ENCODE measurements around the gene FAM234A.

FAM234A gene

DNA sequence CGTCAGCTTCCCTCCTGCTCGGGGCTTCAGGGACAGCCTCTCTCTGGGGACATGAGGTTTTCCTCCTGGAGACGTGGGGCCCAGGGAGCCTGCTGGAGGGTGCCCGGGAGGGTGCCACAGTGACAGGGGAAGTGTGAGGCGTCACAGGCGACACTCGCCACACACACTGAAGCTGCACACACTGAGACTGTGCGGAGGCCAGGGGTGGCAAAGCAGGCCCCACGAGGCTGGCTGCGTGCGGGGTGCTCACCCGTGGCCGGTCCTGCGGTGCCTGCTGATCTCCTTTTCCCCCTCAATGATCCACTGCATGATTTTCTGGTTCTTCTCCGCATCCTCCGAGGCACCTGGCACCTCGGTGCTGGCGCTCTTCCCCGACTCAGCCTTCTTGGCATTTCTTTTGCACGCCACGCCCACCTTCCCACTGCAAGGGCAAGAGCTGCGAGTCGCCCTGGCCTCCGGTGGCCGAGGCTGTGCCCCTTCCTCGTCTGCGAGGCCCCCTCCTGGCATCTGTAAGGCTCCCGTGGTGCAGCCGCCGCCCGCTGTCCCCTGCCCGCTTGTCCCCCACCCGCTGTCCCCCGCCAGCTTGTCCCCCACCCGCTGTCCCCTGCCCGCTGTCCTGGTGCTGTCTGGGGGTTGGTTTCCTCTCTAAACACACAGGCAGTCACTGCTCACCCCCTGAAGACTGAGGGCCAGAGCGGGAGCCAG, 62.3 kb downstream of the FAM234A start:
- no peaks in the 10 kb centered on the region for H3K9me3 ChIP-seq (ENCODE audit: severe bottlenecking)
- H3K4me3 ChIP-seq (ENCODE audit: severe bottlenecking): no peak overlapping the region
- ATAC-seq (ENCODE audit: low read depth) (no peak), DNase-seq (ENCODE audit: low spot score) (peak; percentile 62)
- no peaks in the 10 kb centered on the region for H3K4me1 ChIP-seq (ENCODE audit: insufficient read depth, poor library complexity, severe bottlenecking)
- TF ChIP-seq, protein P1, sequence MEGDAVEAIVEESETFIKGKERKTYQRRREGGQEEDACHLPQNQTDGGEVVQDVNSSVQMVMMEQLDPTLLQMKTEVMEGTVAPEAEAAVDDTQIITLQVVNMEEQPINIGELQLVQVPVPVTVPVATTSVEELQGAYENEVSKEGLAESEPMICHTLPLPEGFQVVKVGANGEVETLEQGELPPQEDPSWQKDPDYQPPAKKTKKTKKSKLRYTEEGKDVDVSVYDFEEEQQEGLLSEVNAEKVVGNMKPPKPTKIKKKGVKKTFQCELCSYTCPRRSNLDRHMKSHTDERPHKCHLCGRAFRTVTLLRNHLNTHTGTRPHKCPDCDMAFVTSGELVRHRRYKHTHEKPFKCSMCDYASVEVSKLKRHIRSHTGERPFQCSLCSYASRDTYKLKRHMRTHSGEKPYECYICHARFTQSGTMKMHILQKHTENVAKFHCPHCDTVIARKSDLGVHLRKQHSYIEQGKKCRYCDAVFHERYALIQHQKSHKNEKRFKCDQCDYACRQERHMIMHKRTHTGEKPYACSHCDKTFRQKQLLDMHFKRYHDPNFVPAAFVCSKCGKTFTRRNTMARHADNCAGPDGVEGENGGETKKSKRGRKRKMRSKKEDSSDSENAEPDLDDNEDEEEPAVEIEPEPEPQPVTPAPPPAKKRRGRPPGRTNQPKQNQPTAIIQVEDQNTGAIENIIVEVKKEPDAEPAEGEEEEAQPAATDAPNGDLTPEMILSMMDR (IDR thresholded peaks at IDR 0.05; ENCODE audit: poor library complexity, severe bottlenecking): no peak
- H3K27me3 ChIP-seq (ENCODE audit: insufficient read depth, poor library complexity, severe bottlenecking): no peaks in the 10 kb centered on the region
- peaks cover 22% of the 10 kb centered on the region for H3K36me3 ChIP-seq (ENCODE audit: low read depth)
- H3K27ac ChIP-seq (ENCODE audit: poor library complexity, severe bottlenecking): no peak overlapping the region

DNA sequence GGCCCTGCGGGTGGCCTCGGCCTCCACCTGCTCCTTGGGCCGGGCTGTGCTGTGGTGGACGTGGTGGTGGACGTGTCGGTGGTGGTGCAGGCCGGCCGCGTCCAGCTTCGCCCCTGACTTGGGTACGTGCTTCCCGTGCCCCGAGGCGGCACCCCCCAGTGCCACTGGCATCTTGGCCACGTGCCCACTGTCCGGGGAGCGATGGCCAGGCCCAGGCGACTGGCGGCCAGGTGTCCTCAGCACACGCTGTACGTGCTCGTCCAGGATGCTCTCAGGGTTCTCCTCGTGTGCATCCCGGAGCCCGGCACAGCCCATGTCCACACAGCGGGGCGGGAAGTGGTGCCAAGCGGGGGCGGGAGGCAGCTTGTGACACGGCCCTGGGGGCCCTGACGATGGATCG, 63.2 kb downstream of the FAM234A start:
- no peak overlapping the region for H3K27ac ChIP-seq (ENCODE audit: poor library complexity, severe bottlenecking)
- no peaks in the 10 kb centered on the region for H3K4me1 ChIP-seq (ENCODE audit: insufficient read depth, poor library complexity, severe bottlenecking)
- ATAC-seq (ENCODE audit: low read depth) (no peak), DNase-seq (ENCODE audit: low spot score) (peak; percentile 62)
- TF ChIP-seq, protein P1 (IDR thresholded peaks at IDR 0.05; ENCODE audit: poor library complexity, severe bottlenecking): no peak
- H3K9me3 ChIP-seq (ENCODE audit: severe bottlenecking): no peaks in the 10 kb centered on the region
- peaks cover 22% of the 10 kb centered on the region for H3K36me3 ChIP-seq (ENCODE audit: low read depth)
- H3K4me3 ChIP-seq (ENCODE audit: severe bottlenecking): no peak overlapping the region
- H3K27me3 ChIP-seq (ENCODE audit: insufficient read depth, poor library complexity, severe bottlenecking): no peaks in the 10 kb centered on the region

DNA sequence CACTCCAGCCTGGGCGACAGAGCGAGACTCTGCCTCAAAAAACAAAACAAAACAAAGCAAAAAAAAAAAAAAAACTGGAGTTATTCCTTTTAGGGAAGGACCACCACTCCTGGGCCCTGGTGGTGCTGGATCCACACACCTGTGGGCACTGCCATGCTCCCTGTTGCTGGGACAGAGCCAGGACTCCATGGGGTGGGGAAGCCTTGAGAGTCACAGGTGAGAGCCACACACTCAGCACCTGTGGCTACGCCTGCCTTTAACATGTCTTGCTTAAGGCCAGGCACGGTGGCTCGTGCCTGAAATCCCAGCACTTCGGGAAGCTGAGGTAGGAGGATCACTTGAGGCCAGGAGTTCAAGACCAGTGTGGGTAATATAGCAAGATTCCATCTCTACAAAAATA, 66.6 kb downstream of the FAM234A start:
- Histone ChIP-seq H3K4me1 (ENCODE audit: insufficient read depth, poor library complexity, severe bottlenecking) (no peaks in the 10 kb centered on the region), H3K9me3 (ENCODE audit: severe bottlenecking) (no peaks in the 10 kb centered on the region), H3K36me3 (ENCODE audit: low read depth) (peaks cover 35% of the 10 kb centered on the region), H3K4me3 (ENCODE audit: severe bottlenecking) (no peak overlapping the region), H3K27me3 (ENCODE audit: insufficient read depth, poor library complexity, severe bottlenecking) (no peaks in the 10 kb centered on the region), H3K27ac (ENCODE audit: poor library complexity, severe bottlenecking) (no peak overlapping the region)
- TF ChIP-seq, protein P1 (IDR thresholded peaks at IDR 0.05; ENCODE audit: poor library complexity, severe bottlenecking): no peak
- no peak for DNase-seq (ENCODE audit: low spot score)
- no peak for ATAC-seq (ENCODE audit: low read depth)

DNA sequence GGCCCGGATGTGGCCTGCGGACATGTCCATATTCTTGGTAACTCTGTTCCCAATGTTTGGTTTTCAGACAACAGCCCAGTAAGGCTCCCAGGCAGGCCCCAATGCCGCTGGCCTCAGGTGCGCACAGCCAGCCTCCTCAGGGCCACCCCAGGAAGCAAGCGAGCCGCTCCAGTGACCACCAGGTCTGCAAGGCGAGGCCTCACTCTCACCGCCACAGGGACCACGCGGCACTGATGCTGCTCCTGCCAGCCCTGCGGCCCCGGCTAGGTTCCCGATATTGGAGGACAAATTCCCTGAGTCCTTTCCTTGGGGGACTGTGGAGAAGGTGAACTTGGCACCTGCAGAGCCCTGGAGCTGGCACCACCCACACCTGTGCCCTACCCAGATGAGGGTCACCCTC, 67.3 kb downstream of the FAM234A start:
- Histone ChIP-seq H3K27me3 (ENCODE audit: insufficient read depth, poor library complexity, severe bottlenecking) (no peaks in the 10 kb centered on the region), H3K36me3 (ENCODE audit: low read depth) (peaks cover 37% of the 10 kb centered on the region), H3K4me3 (ENCODE audit: severe bottlenecking) (no peak overlapping the region), H3K27ac (ENCODE audit: poor library complexity, severe bottlenecking) (no peak overlapping the region), H3K4me1 (ENCODE audit: insufficient read depth, poor library complexity, severe bottlenecking) (no peaks in the 10 kb centered on the region), H3K9me3 (ENCODE audit: severe bottlenecking) (no peaks in the 10 kb centered on the region)
- TF ChIP-seq, protein P1 (IDR thresholded peaks at IDR 0.05; ENCODE audit: poor library complexity, severe bottlenecking): no peak
- no peak for ATAC-seq (ENCODE audit: low read depth)
- peak; percentile 58 for DNase-seq (ENCODE audit: low spot score)

DNA sequence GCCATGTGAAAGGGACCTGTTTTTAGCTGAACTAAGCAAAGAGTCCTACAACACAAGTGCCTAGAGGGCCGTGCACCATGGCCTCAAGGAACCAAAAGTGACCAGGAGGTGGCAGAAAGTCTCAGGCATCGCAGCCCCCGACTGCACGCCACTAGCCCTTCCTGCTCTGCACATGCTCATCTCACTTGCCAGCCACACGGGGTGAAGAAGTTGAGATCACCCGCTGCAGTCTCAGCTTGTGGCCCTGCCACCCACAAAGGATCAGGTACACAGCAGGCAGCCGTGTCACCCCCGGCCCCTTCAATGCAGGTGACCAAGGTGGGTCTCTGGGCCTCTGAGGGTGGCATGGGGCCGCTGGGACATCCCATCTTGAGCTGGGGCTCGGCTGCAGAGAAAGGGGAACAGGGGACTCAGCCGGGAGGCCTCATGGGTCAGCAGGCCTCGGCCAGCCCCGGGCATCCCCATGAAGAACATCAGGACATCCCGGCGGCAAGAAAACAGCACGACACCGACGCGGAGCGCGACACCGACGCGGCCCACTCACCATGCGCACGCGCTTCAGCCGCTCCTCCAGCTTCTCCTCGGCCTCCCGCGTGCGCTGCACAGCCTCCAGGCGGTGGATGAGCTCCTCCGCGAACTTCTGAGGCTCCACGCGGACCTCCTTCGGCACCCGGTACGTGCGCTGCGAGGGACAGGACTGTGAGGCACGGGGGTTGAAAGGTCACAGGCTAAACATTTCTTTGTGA, 69.3 kb downstream of the FAM234A start:
- peaks cover 39% of the 10 kb centered on the region for H3K36me3 ChIP-seq (ENCODE audit: low read depth)
- no peaks in the 10 kb centered on the region for H3K27me3 ChIP-seq (ENCODE audit: insufficient read depth, poor library complexity, severe bottlenecking)
- DNase-seq (ENCODE audit: low spot score) (no peak), ATAC-seq (ENCODE audit: low read depth) (no peak)
- H3K4me3 ChIP-seq (ENCODE audit: severe bottlenecking): no peak overlapping the region
- no peaks in the 10 kb centered on the region for H3K4me1 ChIP-seq (ENCODE audit: insufficient read depth, poor library complexity, severe bottlenecking)
- no peaks in the 10 kb centered on the region for H3K9me3 ChIP-seq (ENCODE audit: severe bottlenecking)
- TF ChIP-seq, protein P1 (IDR thresholded peaks at IDR 0.05; ENCODE audit: poor library complexity, severe bottlenecking): no peak
- H3K27ac ChIP-seq (ENCODE audit: poor library complexity, severe bottlenecking): no peak overlapping the region
